Chondrocyte (in vitro differentiated cells): ENCODE measurements around the gene PAK4. TPM values are rescaled to one million over a fixed set of nuclear protein-coding genes. Genes with fewer than 3 reads are reported as not detected.

ENCODE experiments used
- DNase-seq: peaks from one replicate; pipeline ENCODE4 v3.0.0; 2021; ENCODE audit warnings: mixed read lengths, low spot score
- H3K27ac Mint-ChIP-seq: one replicate; pipeline ENCODE4 v1.8.0; 2021; ENCODE audit warnings: mild to moderate bottlenecking, moderate library complexity, mixed read lengths; ENCODE audit not compliant: unreplicated experiment
- H3K27me3 Mint-ChIP-seq: 2 replicates; pipeline ENCODE4 v1.8.0; 2021; ENCODE audit warnings: low read depth, mixed read lengths
- H3K36me3 Mint-ChIP-seq: 2 replicates; pipeline ENCODE4 v1.8.0; 2021; ENCODE audit warnings: low read depth, mixed read lengths
- H3K4me1 Mint-ChIP-seq: 2 replicates; pipeline ENCODE4 v1.8.0; 2021; ENCODE audit warnings: low read depth, mild to moderate bottlenecking, mixed read lengths
- H3K4me3 Mint-ChIP-seq: one replicate; pipeline ENCODE4 v1.8.0; 2021; ENCODE audit warnings: mild to moderate bottlenecking, moderate library complexity, mixed read lengths; ENCODE audit not compliant: unreplicated experiment
- H3K9me3 Mint-ChIP-seq: 2 replicates; pipeline ENCODE4 v1.8.0; 2021; ENCODE audit warnings: low read depth, mixed read lengths
- total RNA-seq: library from RNA; stranded (reverse); gene quantifications from 3 replicates; pipeline ENCODE4 v1.2.1, GENCODE V29; 2021
- TF ChIP-seq, protein P1 (sequence below): fragments of 200-600 bp; sonication (generic); IDR thresholded peaks from 2 replicates; pipeline ENCODE4 v1.5.0; 2021; ENCODE audit warnings: antibody characterized with exemption, mild to moderate bottlenecking, moderate library complexity

The PAK4 gene
- total RNA-seq, 1 donor from 2014 or later: 14.4 TPM

DNA sequence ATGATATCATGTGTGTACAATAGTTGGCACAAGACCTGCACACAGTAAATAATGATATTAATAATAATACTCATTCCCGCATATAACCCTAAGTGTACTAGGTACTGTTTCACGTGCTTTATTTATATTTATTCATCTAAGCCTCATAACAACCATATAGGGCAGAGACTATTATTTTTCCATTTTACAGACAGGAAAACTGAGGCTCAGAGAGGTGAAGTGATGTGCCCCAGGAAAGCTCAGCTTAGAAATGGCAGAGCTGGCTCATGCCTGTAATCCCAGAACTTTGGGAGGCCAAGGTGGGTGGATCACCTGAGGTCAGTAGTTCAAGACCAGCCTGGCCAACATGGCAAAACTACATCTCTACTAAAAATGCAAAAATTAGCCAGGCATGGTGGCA is 27.9 kb upstream of the PAK4 start:
- Mint-ChIP-seq H3K4me3 (no peak overlapping the region), H3K9me3 (no peaks in the 10 kb centered on the region), H3K4me1 (no peaks in the 10 kb centered on the region), H3K36me3 (no peaks in the 10 kb centered on the region), H3K27ac (no peak overlapping the region), H3K27me3 (peaks cover 33% of the 10 kb centered on the region)
- no peak for DNase-seq
- TF ChIP-seq, protein P1, sequence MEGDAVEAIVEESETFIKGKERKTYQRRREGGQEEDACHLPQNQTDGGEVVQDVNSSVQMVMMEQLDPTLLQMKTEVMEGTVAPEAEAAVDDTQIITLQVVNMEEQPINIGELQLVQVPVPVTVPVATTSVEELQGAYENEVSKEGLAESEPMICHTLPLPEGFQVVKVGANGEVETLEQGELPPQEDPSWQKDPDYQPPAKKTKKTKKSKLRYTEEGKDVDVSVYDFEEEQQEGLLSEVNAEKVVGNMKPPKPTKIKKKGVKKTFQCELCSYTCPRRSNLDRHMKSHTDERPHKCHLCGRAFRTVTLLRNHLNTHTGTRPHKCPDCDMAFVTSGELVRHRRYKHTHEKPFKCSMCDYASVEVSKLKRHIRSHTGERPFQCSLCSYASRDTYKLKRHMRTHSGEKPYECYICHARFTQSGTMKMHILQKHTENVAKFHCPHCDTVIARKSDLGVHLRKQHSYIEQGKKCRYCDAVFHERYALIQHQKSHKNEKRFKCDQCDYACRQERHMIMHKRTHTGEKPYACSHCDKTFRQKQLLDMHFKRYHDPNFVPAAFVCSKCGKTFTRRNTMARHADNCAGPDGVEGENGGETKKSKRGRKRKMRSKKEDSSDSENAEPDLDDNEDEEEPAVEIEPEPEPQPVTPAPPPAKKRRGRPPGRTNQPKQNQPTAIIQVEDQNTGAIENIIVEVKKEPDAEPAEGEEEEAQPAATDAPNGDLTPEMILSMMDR: no peak

DNA sequence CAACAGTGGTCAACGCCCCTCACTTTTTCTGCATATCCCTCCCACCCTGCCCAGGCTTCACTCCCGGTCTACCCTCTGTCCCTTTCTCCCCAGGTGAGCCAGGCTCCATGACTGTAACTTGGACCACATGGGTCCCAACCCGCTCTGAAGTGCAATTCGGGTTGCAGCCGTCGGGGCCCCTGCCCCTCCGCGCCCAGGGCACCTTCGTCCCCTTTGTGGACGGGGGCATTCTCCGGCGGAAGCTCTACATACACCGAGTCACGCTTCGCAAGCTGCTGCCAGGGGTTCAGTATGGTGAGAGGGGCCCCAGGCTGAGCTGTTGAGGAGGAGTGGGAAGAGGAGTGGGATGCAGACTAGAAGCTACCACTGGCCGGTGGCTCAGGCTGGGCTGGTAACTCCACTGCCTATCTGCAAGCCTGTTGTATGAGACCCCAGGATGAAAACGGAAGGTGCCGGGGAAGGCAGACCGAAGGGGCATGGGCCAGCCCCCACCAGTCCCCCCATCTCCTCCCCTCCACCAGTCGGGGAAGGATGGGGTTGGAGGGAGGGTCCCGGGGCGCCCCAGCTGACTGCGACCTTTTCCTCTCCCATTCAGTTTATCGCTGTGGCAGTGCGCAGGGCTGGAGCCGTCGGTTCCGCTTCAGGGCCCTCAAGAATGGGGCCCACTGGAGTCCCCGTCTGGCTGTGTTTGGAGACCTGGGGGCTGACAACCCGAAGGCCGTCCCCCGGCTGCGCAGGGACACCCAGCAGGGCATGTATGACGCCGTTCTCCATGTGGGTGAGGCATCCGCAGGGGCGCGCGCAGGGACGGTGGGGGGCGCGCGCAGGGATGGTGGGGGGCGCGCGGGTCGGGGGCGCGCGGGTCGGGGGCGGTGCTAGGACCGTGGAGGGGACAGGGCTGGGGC is 27.0 kb upstream of the PAK4 start:
- H3K4me3 Mint-ChIP-seq: no peak overlapping the region

GRCh38 chr19:39099341-39099740 is 26.2 kb upstream of the PAK4 start:
- Mint-ChIP-seq H3K27ac (no peak overlapping the region), H3K36me3 (no peaks in the 10 kb centered on the region), H3K27me3 (peaks cover 26% of the 10 kb centered on the region), H3K4me3 (no peak overlapping the region), H3K4me1 (no peaks in the 10 kb centered on the region), H3K9me3 (no peaks in the 10 kb centered on the region)
- DNase-seq: no peak
- TF ChIP-seq, protein P1: no peak

More for the DNA sequence above, 27.0 kb upstream of the PAK4 start:
- H3K4me1 Mint-ChIP-seq: no peaks in the 10 kb centered on the region
- H3K27ac Mint-ChIP-seq: no peak overlapping the region
- H3K27me3 Mint-ChIP-seq: peaks cover 29% of the 10 kb centered on the region
- no peaks in the 10 kb centered on the region for H3K9me3 Mint-ChIP-seq
- TF ChIP-seq, protein P1: no peak
- no peaks in the 10 kb centered on the region for H3K36me3 Mint-ChIP-seq
- DNase-seq: no peak

GRCh38 chr19:39100500-39101166 is 25.0 kb upstream of the PAK4 start:
- Mint-ChIP-seq H3K9me3 (no peaks in the 10 kb centered on the region), H3K4me1 (no peaks in the 10 kb centered on the region), H3K4me3 (no peak overlapping the region), H3K27ac (no peak overlapping the region), H3K27me3 (peaks cover 20% of the 10 kb centered on the region), H3K36me3 (no peaks in the 10 kb centered on the region)
- TF ChIP-seq, protein P1: no peak
- no peak for DNase-seq

GRCh38 chr19:39103151-39103550 is 22.4 kb upstream of the PAK4 start:
- Mint-ChIP-seq H3K36me3 (no peaks in the 10 kb centered on the region), H3K4me1 (no peaks in the 10 kb centered on the region), H3K27ac (no peak overlapping the region), H3K4me3 (no peak overlapping the region), H3K9me3 (no peaks in the 10 kb centered on the region), H3K27me3 (peaks cover 21% of the 10 kb centered on the region)
- TF ChIP-seq, protein P1: no peak
- no peak for DNase-seq
